HEK293 (cell line): ENCODE data around the gene DNAAF8.
A peak's percentile ranks its signal among the peaks of the same experiment; 100 is the strongest.

ENCODE experiments used
- CTCF ChIA-PET: fragments of 350-600 bp; formaldehyde crosslinking; extraction: SDS; loops from one replicate; lab custom pipeline; 2021; ENCODE audit warnings: antibody characterized with exemption; lab: Yijun Ruan, JAX
- POLR2A ChIA-PET: fragments of 300-600 bp; formaldehyde crosslinking; extraction: SDS; loops from one replicate; lab custom pipeline; 2020; ENCODE audit warnings: antibody characterized with exemption, inconsistent platforms; lab: Yijun Ruan, JAX
- H3K27ac ChIP-seq: fragments of 200-500 bp; sonication (Bioruptor generic); 2 replicates; pipeline ENCODE4 v1.5.1; 2014; ENCODE audit warnings: low read depth, low read length, control low read depth, inconsistent platforms; ENCODE audit errors: extremely low read depth
- H3K36me3 ChIP-seq, 2 experiments: fragments of 200-500 bp in 1 of 2; sonication (Bioruptor generic) in 1 of 2; 1 replicate in 1 of 2; 2 replicates in 1 of 2; pipeline ENCODE4 v1.5.1; 2014 to 2017; ENCODE audit warnings: inconsistent platforms in 2 of 2, low read length in 2 of 2; ENCODE audit not compliant: control insufficient read depth in 2 of 2, insufficient read depth in 1 of 2
- H3K4me1 ChIP-seq: fragments of 200-500 bp; sonication (Bioruptor generic); 2 replicates; pipeline ENCODE4 v1.5.1; 2014; ENCODE audit warnings: mild to moderate bottlenecking, low read length, inconsistent platforms; ENCODE audit not compliant: control insufficient read depth, insufficient read depth
- H3K4me3 ChIP-seq: 2 replicates; pipeline ENCODE4 v1.5.1; 2011; ENCODE audit warnings: low read depth, mild to moderate bottlenecking, control low read depth, low read length, moderate library complexity
- H3K9me3 ChIP-seq: fragments of 200-500 bp; sonication (Bioruptor generic); 2 replicates; pipeline ENCODE4 v1.5.1; 2014; ENCODE audit warnings: low read depth, low read length, inconsistent platforms; ENCODE audit not compliant: control insufficient read depth, insufficient read depth
- EGR2 ChIP-seq: fragments of 450-650 bp; formaldehyde crosslinking; IDR thresholded peaks from 2 replicates; pipeline ENCODE4 v1.5.1; 2016; ENCODE audit warnings: low read depth, missing biosample characterization, missing genetic modification characterization
- HIC1 ChIP-seq: fragments of 450-650 bp; formaldehyde crosslinking; IDR thresholded peaks from 2 replicates; pipeline ENCODE4 v1.5.1; 2016; ENCODE audit warnings: missing biosample characterization, missing genetic modification characterization
- KLF10 ChIP-seq: fragments of 450-650 bp; IDR thresholded peaks from 2 replicates; pipeline ENCODE4 v1.5.1; 2018; ENCODE audit warnings: missing biosample characterization, mild to moderate bottlenecking, missing genetic modification characterization
- KLF7 ChIP-seq: fragments of 450-650 bp; formaldehyde crosslinking; IDR thresholded peaks from 2 replicates; pipeline ENCODE4 v1.5.1; 2016; ENCODE audit warnings: missing biosample characterization, missing genetic modification characterization, borderline replicate concordance
- OSR2 ChIP-seq: fragments of 450-650 bp; formaldehyde crosslinking; IDR thresholded peaks from 2 replicates; pipeline ENCODE4 v1.5.1; 2016; ENCODE audit warnings: missing biosample characterization, missing genetic modification characterization
- WT1 ChIP-seq: fragments of 450-650 bp; formaldehyde crosslinking; IDR thresholded peaks from 2 replicates; pipeline ENCODE4 v1.5.1; 2016; ENCODE audit warnings: missing biosample characterization, missing genetic modification characterization
- YY2 ChIP-seq: fragments of 450-650 bp; formaldehyde crosslinking; IDR thresholded peaks from 2 replicates; pipeline ENCODE4 v1.5.1; 2016; ENCODE audit warnings: missing biosample characterization, missing genetic modification characterization
- ZBTB20 ChIP-seq: fragments of 450-650 bp; formaldehyde crosslinking; IDR thresholded peaks from 2 replicates; pipeline ENCODE4 v1.5.1; 2016; ENCODE audit warnings: missing biosample characterization, missing genetic modification characterization
- ZBTB6 ChIP-seq: fragments of 450-650 bp; formaldehyde crosslinking; IDR thresholded peaks from 2 replicates; pipeline ENCODE4 v1.5.1; 2017; ENCODE audit warnings: missing biosample characterization, missing genetic modification characterization
- ZFHX2 ChIP-seq: fragments of 450-650 bp; formaldehyde crosslinking; conservative IDR thresholded peaks from 2 replicates; pipeline ENCODE4 v1.5.1; 2016; ENCODE audit warnings: missing biosample characterization, missing genetic modification characterization
- ZFP3 ChIP-seq: fragments of 450-650 bp; formaldehyde crosslinking; IDR thresholded peaks from 2 replicates; pipeline ENCODE4 v1.5.1; 2016; ENCODE audit warnings: low read depth, missing biosample characterization, missing genetic modification characterization
- ZNF138 ChIP-seq: fragments of 450-650 bp; formaldehyde crosslinking; IDR thresholded peaks from 2 replicates; pipeline ENCODE4 v1.5.1; 2016; ENCODE audit warnings: missing biosample characterization, missing genetic modification characterization, borderline replicate concordance
- ZNF169 ChIP-seq: fragments of 450-650 bp; formaldehyde crosslinking; IDR thresholded peaks from 2 replicates; pipeline ENCODE4 v1.5.1; 2016; ENCODE audit warnings: missing biosample characterization, missing genetic modification characterization
- ZNF175 ChIP-seq: fragments of 450-650 bp; formaldehyde crosslinking; IDR thresholded peaks from 2 replicates; pipeline ENCODE4 v1.5.1; 2016; ENCODE audit warnings: missing biosample characterization, missing genetic modification characterization
- ZNF184 ChIP-seq: fragments of 450-650 bp; IDR thresholded peaks from 2 replicates; pipeline ENCODE4 v1.5.1; 2018; ENCODE audit warnings: missing biosample characterization, mild to moderate bottlenecking, missing genetic modification characterization
- ZNF37A ChIP-seq: fragments of 450-650 bp; IDR thresholded peaks from 2 replicates; pipeline ENCODE4 v1.5.1; 2018; ENCODE audit warnings: missing biosample characterization, missing genetic modification characterization
- ZNF391 ChIP-seq: fragments of 450-650 bp; formaldehyde crosslinking; IDR thresholded peaks from 2 replicates; pipeline ENCODE4 v1.5.1; 2016; ENCODE audit warnings: low read depth, missing biosample characterization, missing genetic modification characterization, borderline replicate concordance
- ZNF416 ChIP-seq: fragments of 450-650 bp; formaldehyde crosslinking; IDR thresholded peaks from 2 replicates; pipeline ENCODE4 v1.5.1; 2016; ENCODE audit warnings: missing biosample characterization, missing genetic modification characterization
- ZNF510 ChIP-seq: fragments of 450-650 bp; formaldehyde crosslinking; IDR thresholded peaks from 2 replicates; pipeline ENCODE4 v1.5.1; 2018; ENCODE audit warnings: mild to moderate bottlenecking, missing genetic modification characterization, missing biosample characterization; ENCODE audit not compliant: insufficient replicate concordance
- ZNF544 ChIP-seq: fragments of 450-650 bp; formaldehyde crosslinking; IDR thresholded peaks from 2 replicates; pipeline ENCODE4 v1.5.0; 2017; ENCODE audit warnings: missing biosample characterization, missing genetic modification characterization
- ZNF654 ChIP-seq: fragments of 450-650 bp; formaldehyde crosslinking; IDR thresholded peaks from 2 replicates; pipeline ENCODE4 v1.5.1; 2016; ENCODE audit warnings: low read depth, missing biosample characterization, missing genetic modification characterization
- ZNF677 ChIP-seq: fragments of 450-650 bp; IDR thresholded peaks from 2 replicates; pipeline ENCODE4 v1.5.0; 2018; ENCODE audit warnings: missing biosample characterization, mild to moderate bottlenecking, missing genetic modification characterization, moderate library complexity
- ZNF792 ChIP-seq: fragments of 450-650 bp; formaldehyde crosslinking; IDR thresholded peaks from 2 replicates; pipeline ENCODE4 v1.5.1; 2016; ENCODE audit warnings: missing biosample characterization, missing genetic modification characterization
- ZSCAN4 ChIP-seq: fragments of 450-650 bp; formaldehyde crosslinking; IDR thresholded peaks from 2 replicates; pipeline ENCODE4 v1.5.1; 2017; ENCODE audit warnings: missing biosample characterization, missing genetic modification characterization
- TF ChIP-seq, protein P1 (sequence below): fragments of 450-650 bp; formaldehyde crosslinking; IDR thresholded peaks from 2 replicates; pipeline ENCODE4 v1.5.1; 2016; ENCODE audit warnings: missing biosample characterization, missing genetic modification characterization

Gene DNAAF8

DNA sequence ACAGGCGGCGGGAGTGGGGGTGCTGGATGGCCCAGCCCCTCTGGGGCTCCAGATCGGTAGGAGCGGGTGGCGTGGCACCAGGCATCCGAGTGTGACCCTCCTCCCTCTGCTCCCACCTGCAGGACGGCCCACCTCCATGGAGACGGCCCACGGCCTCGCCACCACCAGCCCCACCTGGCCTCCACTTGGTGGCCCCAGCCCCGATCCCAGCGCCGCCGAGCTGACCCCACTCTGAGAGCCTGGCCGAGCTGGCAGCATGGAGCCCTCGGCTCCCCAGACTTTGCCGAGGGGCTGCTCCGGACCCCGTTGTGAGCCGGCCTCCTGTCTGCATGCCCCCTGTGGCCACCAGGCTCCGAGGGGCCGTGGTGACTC, 45.7 kb upstream of the DNAAF8 start:
- no peak for TF ChIP-seq ZNF169 (tag by site-specific recombination)
- no peak for TF ChIP-seq ZNF184 (tag by site-specific recombination)
- TF ChIP-seq ZNF510 (tag by site-specific recombination), result no peak
- TF ChIP-seq ZNF175, result no peak
- TF ChIP-seq ZBTB6 (tag by site-specific recombination), result no peak
- no peak for TF ChIP-seq YY2
- no peak for TF ChIP-seq ZNF677 (tag by site-specific recombination)
- TF ChIP-seq ZNF37A (tag by site-specific recombination), result no peak
- TF ChIP-seq HIC1 (tag by site-specific recombination), result no peak
- no peak for TF ChIP-seq KLF10 (tag by site-specific recombination)
- no peak for TF ChIP-seq ZFP3 (tag by site-specific recombination)
- TF ChIP-seq ZNF138 (tag by site-specific recombination), result no peak
- no peak for TF ChIP-seq ZNF416
- TF ChIP-seq ZNF391, result no peak
- Histone ChIP-seq H3K27ac (no peak overlapping the region), H3K4me3 (no peak overlapping the region), H3K9me3 (no peaks in the 10 kb centered on the region), H3K4me1 (no peaks in the 10 kb centered on the region), H3K36me3 (peaks cover 0 to 54% of the 10 kb centered on the region in 2 experiments; a peak in 1 of 3 replicates)
- CTCF ChIA-PET, result interaction anchor here (0.7 kb wide), 1 partner anchor 77 kb away, joined by 5 read pairs; no protein-coding TSS in a partner anchor
- POLR2A ChIA-PET, result no interaction called here

GRCh38 chr16:4689091-4689671, 45.2 kb upstream of the DNAAF8 start:
- ChIA-PET CTCF (interaction anchor here (0.6 to 0.7 kb wide), 2 partner anchors 78 to 172 kb away, joined by 3 to 5 read pairs; no protein-coding TSS in a partner anchor), POLR2A (no interaction called here)
- Histone ChIP-seq H3K4me3 (no peak overlapping the region), H3K9me3 (no peaks in the 10 kb centered on the region), H3K4me1 (no peaks in the 10 kb centered on the region), H3K27ac (no peak overlapping the region), H3K36me3 (peaks cover 0 to 50% of the 10 kb centered on the region in 2 experiments; a peak in 1 of 3 replicates)
- TF ChIP-seq OSR2 (tag by site-specific recombination) (0 out of 2 replicates have a peak, but pooled peaks have one; percentile 22), ZNF654 (tag by site-specific recombination) (no peak)

DNA sequence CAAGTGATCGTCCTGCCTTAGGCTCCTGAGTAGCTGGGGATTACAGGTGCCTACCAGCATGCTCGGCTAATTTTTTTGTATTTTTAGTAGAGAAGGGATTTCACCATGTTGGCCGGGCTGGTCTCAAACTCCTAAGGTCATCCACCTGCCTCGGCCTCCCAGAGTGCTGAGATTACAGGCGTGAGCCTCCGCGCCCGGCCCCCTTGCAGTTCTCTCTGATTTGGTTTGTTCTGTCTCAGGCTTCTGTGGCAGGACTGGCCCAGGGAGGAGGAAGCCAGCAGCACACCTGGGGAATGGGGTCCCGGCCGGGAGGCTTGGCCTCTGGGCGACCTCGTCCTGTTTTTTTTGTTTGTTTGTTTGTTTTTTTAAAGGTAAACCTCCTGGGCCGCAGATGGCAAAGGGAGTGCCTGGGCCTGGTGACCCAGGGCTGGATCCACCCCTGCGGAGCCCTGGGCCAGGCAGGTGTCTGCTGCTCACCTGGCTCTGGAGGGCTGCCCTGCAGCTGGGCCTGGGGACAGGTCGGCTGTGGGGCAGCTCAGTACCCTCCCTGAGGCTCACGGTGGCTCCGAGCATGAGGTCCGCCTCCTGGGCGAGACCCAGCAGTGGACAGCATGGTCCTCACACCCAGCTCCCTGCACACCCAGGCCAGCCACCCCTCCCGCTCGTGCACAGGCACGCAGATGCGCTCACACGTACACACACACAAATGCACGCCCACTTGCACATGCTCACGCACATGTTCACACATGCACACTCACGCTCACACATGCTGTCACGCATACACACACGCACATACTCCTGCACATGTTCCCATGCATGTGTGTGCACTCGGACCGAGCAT, 44.3 kb upstream of the DNAAF8 start:
- peaks cover 4% of the 10 kb centered on the region; the same call in 1 of the 2 replicates for H3K4me1 ChIP-seq
- POLR2A ChIA-PET, result no interaction called here
- H3K27ac ChIP-seq, result no peak overlapping the region
- no peaks in the 10 kb centered on the region for H3K9me3 ChIP-seq
- CTCF ChIA-PET, result no interaction called here
- peaks cover 0 to 45% of the 10 kb centered on the region in 2 experiments; a peak in 1 of 3 replicates for H3K36me3 ChIP-seq
- no peak overlapping the region for H3K4me3 ChIP-seq
- peak; percentile 31; the same call in 1 of the 2 replicates for TF ChIP-seq ZFHX2
- no peak for TF ChIP-seq ZBTB20 (tag by site-specific recombination)
- TF ChIP-seq ZNF544 (tag by site-specific recombination), result no peak
- TF ChIP-seq ZNF792 (tag by site-specific recombination), result no peak
- TF ChIP-seq, protein P1, sequence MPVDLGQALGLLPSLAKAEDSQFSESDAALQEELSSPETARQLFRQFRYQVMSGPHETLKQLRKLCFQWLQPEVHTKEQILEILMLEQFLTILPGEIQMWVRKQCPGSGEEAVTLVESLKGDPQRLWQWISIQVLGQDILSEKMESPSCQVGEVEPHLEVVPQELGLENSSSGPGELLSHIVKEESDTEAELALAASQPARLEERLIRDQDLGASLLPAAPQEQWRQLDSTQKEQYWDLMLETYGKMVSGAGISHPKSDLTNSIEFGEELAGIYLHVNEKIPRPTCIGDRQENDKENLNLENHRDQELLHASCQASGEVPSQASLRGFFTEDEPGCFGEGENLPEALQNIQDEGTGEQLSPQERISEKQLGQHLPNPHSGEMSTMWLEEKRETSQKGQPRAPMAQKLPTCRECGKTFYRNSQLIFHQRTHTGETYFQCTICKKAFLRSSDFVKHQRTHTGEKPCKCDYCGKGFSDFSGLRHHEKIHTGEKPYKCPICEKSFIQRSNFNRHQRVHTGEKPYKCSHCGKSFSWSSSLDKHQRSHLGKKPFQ (tag by site-specific recombination), result 0 out of 2 replicates have a peak, but pooled peaks have one; percentile 56
- TF ChIP-seq WT1, result no peak
- TF ChIP-seq KLF7 (tag by site-specific recombination), result no peak
- TF ChIP-seq EGR2 (tag by site-specific recombination), result 0 out of 2 replicates have a peak, but pooled peaks have one; percentile 8
- peak; percentile 82 for TF ChIP-seq ZSCAN4 (tag by site-specific recombination)
